Smooth muscle cell (in vitro differentiated cells): ENCODE measurements around the gene ASPN. TPM values are rescaled to one million over a fixed set of nuclear protein-coding genes. Genes with fewer than 3 reads are reported as not detected.

Experiments used
- DNase-seq: peaks from one replicate; lab custom pipeline; 2025; ENCODE audit not compliant: unreplicated experiment; lab: John Stamatoyannopoulos, UW
- H2AFZ ChIP-seq: fragments of 200-600 bp; sonication (generic); 2 replicates; pipeline ENCODE4 v1.6.0; 2016; ENCODE audit warnings: antibody characterized with exemption, low read depth, mild to moderate bottlenecking
- H3F3A ChIP-seq: fragments of 200-600 bp; sonication (generic); 2 replicates; pipeline ENCODE4 v1.6.0; 2017; ENCODE audit warnings: antibody characterized with exemption, low read depth
- H3K27ac ChIP-seq: fragments of 200-600 bp; sonication (generic); 2 replicates; pipeline ENCODE4 v1.5.1; 2016; ENCODE audit warnings: low read depth, mild to moderate bottlenecking
- H3K27me3 ChIP-seq: fragments of 200-600 bp; sonication (generic); 2 replicates; pipeline ENCODE4 v1.6.1; 2016; ENCODE audit warnings: low read depth, mild to moderate bottlenecking
- H3K36me3 ChIP-seq: fragments of 200-600 bp; sonication (generic); 2 replicates; pipeline ENCODE4 v1.5.1; 2016; ENCODE audit warnings: low read depth
- H3K4me1 ChIP-seq: fragments of 200-600 bp; sonication (generic); 2 replicates; pipeline ENCODE4 v1.5.1; 2016; ENCODE audit warnings: low read depth
- H3K4me2 ChIP-seq: fragments of 200-600 bp; sonication (generic); 2 replicates; pipeline ENCODE4 v1.6.0; 2016; ENCODE audit warnings: mild to moderate bottlenecking
- H3K4me3 ChIP-seq: fragments of 200-600 bp; sonication (generic); 2 replicates; pipeline ENCODE4 v1.5.1; 2016; ENCODE audit warnings: mild to moderate bottlenecking
- H3K79me2 ChIP-seq: fragments of 200-600 bp; sonication (generic); 2 replicates; pipeline ENCODE4 v1.6.0; 2016; ENCODE audit warnings: low read depth, mild to moderate bottlenecking
- H3K9ac ChIP-seq: fragments of 200-600 bp; sonication (generic); 2 replicates; pipeline ENCODE4 v1.6.0; 2016; ENCODE audit warnings: low read depth
- H3K9me3 ChIP-seq: fragments of 200-600 bp; sonication (generic); replicated peaks from 2 replicates; pipeline ENCODE4 v1.5.1; 2016; ENCODE audit warnings: low read depth
- H4K20me1 ChIP-seq: fragments of 200-600 bp; sonication (generic); 2 replicates; pipeline ENCODE4 v1.6.0; 2016; ENCODE audit warnings: low read depth
- WGBS: methylation state at CpG from one replicate; pipeline ENCODE4 v1.1.7; 2016; ENCODE audit warnings: low lambda C conversion rate; 5-methylcytosine and 5-hydroxymethylcytosine counted together
- polyA plus RNA-seq: library from polyadenylated mRNA; unstranded; fragments of >200 nt; fragmentation: Nextera tagmentation; extraction: Ambion mirVana; gene quantifications from 2 replicates; pipeline ENCODE4 v1.2.1, GENCODE V29; 2016
- total RNA-seq: library from RNA; depleted of rRNA; stranded (reverse); fragments of >200 nt; gene quantifications from 2 replicates; pipeline ENCODE4 v1.2.3, GENCODE V29; 2014
- TF ChIP-seq, protein P1 (sequence below): fragments of 200-600 bp; sonication (generic); IDR thresholded peaks from 2 replicates; pipeline ENCODE4 v1.5.1; 2017; ENCODE audit warnings: borderline replicate concordance, mild to moderate bottlenecking, antibody characterized with exemption; ENCODE audit not compliant: insufficient read depth, poor library complexity, severe bottlenecking

The ASPN gene
- total and polyA plus RNA-seq, 2 experiments from 2014 or later = 17.0 to 30.0 TPM

DNA sequence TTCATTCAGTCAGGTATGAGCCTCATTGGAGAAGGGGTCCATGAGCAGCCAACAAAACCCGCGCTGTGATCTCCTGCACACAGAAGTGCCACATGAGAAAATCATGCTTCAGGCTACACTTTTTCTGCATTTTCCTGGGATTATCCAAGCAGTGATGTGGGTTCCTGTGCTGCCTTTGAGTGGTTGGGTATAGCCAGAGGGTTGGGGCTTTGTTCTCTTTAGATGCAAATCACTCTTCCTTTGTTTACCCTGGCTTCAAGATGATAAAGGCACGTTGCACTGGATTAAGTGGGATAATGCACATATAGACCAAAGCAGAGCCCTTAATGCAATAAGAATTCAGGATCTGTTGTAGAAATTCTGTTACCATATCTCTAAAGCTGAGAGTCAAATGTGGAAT lies 34.7 kb upstream of the ASPN start:
- Histone ChIP-seq H3K4me2 (no peak overlapping the region), H3K4me3 (no peak overlapping the region), H3K27ac (no peak overlapping the region), H2AFZ (no peak overlapping the region), H3K9ac (no peak overlapping the region), H3K79me2 (no peaks in the 10 kb centered on the region), H3K36me3 (no peaks in the 10 kb centered on the region), H3F3A (no peaks in the 10 kb centered on the region), H4K20me1 (no peaks in the 10 kb centered on the region), H3K9me3 (no peaks in the 10 kb centered on the region), H3K4me1 (peaks cover 8% of the 10 kb centered on the region), H3K27me3 (no peaks in the 10 kb centered on the region)
- DNase-seq = no peak
- 48% methylated on average over 3 of the region's 3 CpGs for WGBS
- TF ChIP-seq, protein P1, sequence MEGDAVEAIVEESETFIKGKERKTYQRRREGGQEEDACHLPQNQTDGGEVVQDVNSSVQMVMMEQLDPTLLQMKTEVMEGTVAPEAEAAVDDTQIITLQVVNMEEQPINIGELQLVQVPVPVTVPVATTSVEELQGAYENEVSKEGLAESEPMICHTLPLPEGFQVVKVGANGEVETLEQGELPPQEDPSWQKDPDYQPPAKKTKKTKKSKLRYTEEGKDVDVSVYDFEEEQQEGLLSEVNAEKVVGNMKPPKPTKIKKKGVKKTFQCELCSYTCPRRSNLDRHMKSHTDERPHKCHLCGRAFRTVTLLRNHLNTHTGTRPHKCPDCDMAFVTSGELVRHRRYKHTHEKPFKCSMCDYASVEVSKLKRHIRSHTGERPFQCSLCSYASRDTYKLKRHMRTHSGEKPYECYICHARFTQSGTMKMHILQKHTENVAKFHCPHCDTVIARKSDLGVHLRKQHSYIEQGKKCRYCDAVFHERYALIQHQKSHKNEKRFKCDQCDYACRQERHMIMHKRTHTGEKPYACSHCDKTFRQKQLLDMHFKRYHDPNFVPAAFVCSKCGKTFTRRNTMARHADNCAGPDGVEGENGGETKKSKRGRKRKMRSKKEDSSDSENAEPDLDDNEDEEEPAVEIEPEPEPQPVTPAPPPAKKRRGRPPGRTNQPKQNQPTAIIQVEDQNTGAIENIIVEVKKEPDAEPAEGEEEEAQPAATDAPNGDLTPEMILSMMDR = no peak

DNA sequence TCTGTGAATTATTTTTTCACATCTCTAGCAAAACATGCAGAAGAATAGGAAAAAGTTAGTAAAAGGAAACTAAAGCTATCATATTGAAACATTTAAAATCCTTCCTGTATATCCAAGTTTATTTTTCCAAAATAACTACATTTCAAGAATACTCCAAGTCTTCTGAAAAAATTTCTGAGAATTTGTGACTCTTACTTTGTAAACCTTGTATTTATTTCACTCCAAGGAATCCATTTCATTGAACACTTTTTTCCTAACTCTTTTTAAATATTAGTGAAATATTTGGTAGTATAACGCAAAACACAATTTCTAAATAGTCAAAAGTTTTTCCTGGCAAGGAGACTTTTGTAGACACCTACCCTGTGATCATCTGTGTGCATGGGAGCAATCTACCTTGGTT lies 34.2 kb upstream of the ASPN start:
- no peak for DNase-seq
- no peak overlapping the region for H3K27ac ChIP-seq
- no peak overlapping the region for H3K4me2 ChIP-seq
- no peaks in the 10 kb centered on the region for H4K20me1 ChIP-seq
- H3K79me2 ChIP-seq = no peaks in the 10 kb centered on the region
- TF ChIP-seq, protein P1 = no peak
- H3K9me3 ChIP-seq = no peaks in the 10 kb centered on the region
- H3K4me3 ChIP-seq = no peak overlapping the region
- WGBS = 98% methylated on average over 1 of the region's 1 CpG
- H3K4me1 ChIP-seq = peaks cover 8% of the 10 kb centered on the region
- no peaks in the 10 kb centered on the region for H3K27me3 ChIP-seq
- H3F3A ChIP-seq = no peaks in the 10 kb centered on the region
- no peak overlapping the region for H2AFZ ChIP-seq
- H3K9ac ChIP-seq = no peak overlapping the region
- H3K36me3 ChIP-seq = no peaks in the 10 kb centered on the region

DNA sequence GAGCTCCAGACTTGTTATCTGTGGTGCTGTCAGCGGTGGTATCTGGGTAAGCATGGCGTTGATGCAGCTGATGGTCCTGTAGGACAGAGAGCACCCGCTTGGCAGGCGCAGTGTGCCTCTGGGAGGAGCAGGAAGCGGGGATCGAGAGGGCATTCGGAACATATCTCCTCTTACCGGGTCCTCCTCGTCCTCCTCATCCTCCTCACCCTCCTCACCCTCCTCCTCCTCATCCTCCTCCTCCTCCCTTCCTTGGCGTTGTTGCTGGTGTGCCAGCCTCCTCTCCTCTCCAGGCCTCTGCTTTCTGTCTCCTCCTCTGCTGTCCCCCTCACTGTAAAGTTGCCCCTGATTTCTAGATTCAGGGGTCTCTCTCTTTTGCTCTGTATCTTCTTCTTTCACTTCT lies 32.3 kb upstream of the ASPN start:
- no peaks in the 10 kb centered on the region for H3K9me3 ChIP-seq
- H3K9ac ChIP-seq = no peak overlapping the region
- H3K4me2 ChIP-seq = no peak overlapping the region
- no peak overlapping the region for H3K4me3 ChIP-seq
- no peak for DNase-seq
- no peaks in the 10 kb centered on the region for H3K79me2 ChIP-seq
- peaks cover 8% of the 10 kb centered on the region for H3K4me1 ChIP-seq
- 87% methylated on average over 5 of the region's 10 CpGs for WGBS
- no peak overlapping the region for H2AFZ ChIP-seq
- TF ChIP-seq, protein P1 = no peak
- no peak overlapping the region for H3K27ac ChIP-seq
- H4K20me1 ChIP-seq = no peaks in the 10 kb centered on the region
- no peaks in the 10 kb centered on the region for H3K27me3 ChIP-seq
- H3F3A ChIP-seq = no peaks in the 10 kb centered on the region
- H3K36me3 ChIP-seq = no peaks in the 10 kb centered on the region

DNA sequence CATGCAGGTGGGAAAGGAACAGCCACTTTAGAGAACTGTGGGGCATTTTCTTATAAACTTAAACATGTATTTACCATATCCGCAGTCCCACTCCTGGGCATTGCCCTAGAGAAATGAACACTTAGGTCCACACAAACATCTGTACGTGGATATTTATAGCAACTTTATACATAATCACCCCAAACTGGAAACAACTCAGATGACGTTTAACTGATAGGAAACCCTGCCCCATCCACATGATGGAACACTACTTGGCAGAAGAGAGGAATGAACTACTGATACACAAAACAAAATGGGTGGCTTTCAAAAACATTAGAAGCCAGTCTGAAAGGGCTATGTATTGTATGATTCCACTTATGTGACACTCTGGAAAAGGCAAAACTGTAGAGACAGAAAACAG lies 31.0 kb upstream of the ASPN start:
- Histone ChIP-seq H4K20me1 (no peaks in the 10 kb centered on the region), H3K4me1 (peaks cover 8% of the 10 kb centered on the region), H2AFZ (no peak overlapping the region), H3K4me2 (no peak overlapping the region), H3F3A (no peaks in the 10 kb centered on the region), H3K4me3 (no peak overlapping the region), H3K9ac (no peak overlapping the region), H3K79me2 (no peaks in the 10 kb centered on the region), H3K9me3 (no peaks in the 10 kb centered on the region), H3K36me3 (no peaks in the 10 kb centered on the region), H3K27me3 (no peaks in the 10 kb centered on the region), H3K27ac (no peak overlapping the region)
- TF ChIP-seq, protein P1 = no peak
- no peak for DNase-seq
- WGBS = 73% methylated on average over 3 of the region's 3 CpGs
